UCSD-AML1 (cell line): Measurements from ENCODE around the gene MFN1.
"Not testable (repeated sequence)": the region's sequence is repeated elsewhere in the genome, so short reads cannot be mapped to it uniquely, and the experiment has no call there.

Experiments used
- DNase-seq: peaks from one replicate; lab custom pipeline; 2025; ENCODE audit not compliant: unreplicated experiment; lab: John Stamatoyannopoulos, UW

The MFN1 gene

GRCh38 chr3:179347345-179348194 is at the start of gene MFN1:
Gene MFN1 (plus strand): TSS chr3:179347709. CDS start chr3:179348852, 1,143 bp downstream.
- peak; percentile 91 for DNase-seq

GRCh38 chr3:179297971-179298725 is 49.4 kb upstream of the MFN1 start:
- no peak for DNase-seq

GRCh38 chr3:179299316-179299715 is 48.2 kb upstream of the MFN1 start:
- DNase-seq: no peak

GRCh38 chr3:179299999-179300613 is 47.4 kb upstream of the MFN1 start:
- no peak for DNase-seq

- DNase-seq: no peak
Measured at GRCh38 chr3:179301645-179302044, 45.9 kb upstream of the MFN1 start.

GRCh38 chr3:179302111-179302510 is 45.4 kb upstream of the MFN1 start:
- no peak for DNase-seq

- DNase-seq: no peak
Measured at GRCh38 chr3:179304605-179305004, 42.9 kb upstream of the MFN1 start.

GRCh38 chr3:179307362-179307761 is 40.1 kb upstream of the MFN1 start:
- DNase-seq: not testable (repeated sequence)

- no peak for DNase-seq
Measured at GRCh38 chr3:179308001-179308400, 39.5 kb upstream of the MFN1 start.

GRCh38 chr3:179309225-179310078 is 38.1 kb upstream of the MFN1 start:
- DNase-seq: no peak

GRCh38 chr3:179318876-179319275 is 28.6 kb upstream of the MFN1 start:
- DNase-seq: no peak

GRCh38 chr3:179321668-179322285 is 25.7 kb upstream of the MFN1 start:
- DNase-seq: peak; percentile 16

- DNase-seq: peak; percentile 87
Measured at GRCh38 chr3:179322286-179323196, 25.0 kb upstream of the MFN1 start, which contains the start of gene ZNF639. Gene ZNF639 (plus strand): TSS chr3:179323031. CDS start chr3:179328294, 5,263 bp downstream.

GRCh38 chr3:179323197-179324110 is 24.1 kb upstream of the MFN1 start:
- DNase-seq: peak; percentile 73

- no peak for DNase-seq
Measured at GRCh38 chr3:179324270-179324754, 23.2 kb upstream of the MFN1 start.

- DNase-seq: no peak
Measured at GRCh38 chr3:179330438-179330837, 17.1 kb upstream of the MFN1 start.

GRCh38 chr3:179332240-179332639 is 15.3 kb upstream of the MFN1 start:
- no peak for DNase-seq

- DNase-seq: no peak
Measured at GRCh38 chr3:179333084-179333483, 14.4 kb upstream of the MFN1 start.
